IMR-90 (cell line): ENCODE measurements around the gene TEAD1. TPM values are rescaled to one million over a fixed set of nuclear protein-coding genes. Genes with fewer than 3 reads are reported as not detected.

Source experiments
- ATAC-seq: fragments of 200-7000 bp; cut with Tn5 transposase; 2 replicates; pipeline ENCODE4 v1.9.1; 2020; ENCODE audit warnings: low read depth, mild to moderate bottlenecking, moderate library complexity
- BruUV-seq: library from RNA; stranded (reverse); fragments of 400-500 nt; replicated peaks from 2 replicates; lab custom pipeline; 2021; lab: Mats Ljungman, UMichigan
- CTCF ChIA-PET: fragments of 300-600 bp; formaldehyde crosslinking; extraction: SDS; loops from one replicate; lab custom pipeline; 2021; ENCODE audit warnings: antibody characterized with exemption; lab: Yijun Ruan, JAX
- POLR2A ChIA-PET: fragments of 300-600 bp; sonication (Branson Sonifier 250); formaldehyde crosslinking; loops from one replicate; lab custom pipeline; 2022; ENCODE audit warnings: antibody characterized with exemption; ENCODE audit not compliant: unreplicated experiment; lab: Charles Lee
- DNase-seq: peaks from one replicate; pipeline ENCODE4 v3.0.0; 2013
- H2AFZ ChIP-seq: replicated peaks from 2 replicates; pipeline ENCODE3; 2013; ENCODE audit warnings: low read length, mild to moderate bottlenecking; ENCODE audit not compliant: poor library complexity
- H2AK5ac ChIP-seq: 2 replicates; pipeline ENCODE4 v1.6.1; 2013; ENCODE audit warnings: low read depth, low read length, inconsistent platforms
- H2AK9ac ChIP-seq: replicated peaks from 2 replicates; pipeline ENCODE3; 2013; ENCODE audit warnings: mild to moderate bottlenecking, low read depth, low read length, moderate library complexity; ENCODE audit not compliant: poor library complexity
- H2BK120ac ChIP-seq: 2 replicates; pipeline ENCODE4 v1.6.1; 2013; ENCODE audit warnings: low read depth, low read length, inconsistent platforms
- H2BK15ac ChIP-seq: 3 replicates; pipeline ENCODE4 v1.6.1; 2013; ENCODE audit warnings: low read depth, low read length, inconsistent platforms
- H2BK20ac ChIP-seq: 2 replicates; pipeline ENCODE4 v1.6.1; 2013; ENCODE audit warnings: low read depth, mild to moderate bottlenecking, inconsistent platforms, low read length, moderate library complexity
- H2BK5ac ChIP-seq: 2 replicates; pipeline ENCODE4 v1.6.1; 2013; ENCODE audit warnings: mild to moderate bottlenecking, low read depth, low read length, inconsistent platforms; ENCODE audit not compliant: poor library complexity, severe bottlenecking
- H3K14ac ChIP-seq: replicated peaks from 2 replicates; pipeline ENCODE4 v1.6.1; 2013; ENCODE audit warnings: low read depth, low read length, inconsistent platforms
- H3K18ac ChIP-seq: 2 replicates; pipeline ENCODE4 v1.6.1; 2013; ENCODE audit warnings: low read depth, low read length, control low read depth
- H3K23ac ChIP-seq: 2 replicates; pipeline ENCODE4 v1.6.1; 2013; ENCODE audit warnings: low read depth, low read length, inconsistent platforms
- H3K27ac ChIP-seq: 2 replicates; pipeline ENCODE4 v1.5.1; 2013; ENCODE audit warnings: mild to moderate bottlenecking, control low read depth, low read length; ENCODE audit not compliant: insufficient read depth
- H3K27me3 ChIP-seq: 2 replicates; pipeline ENCODE4 v1.6.1; 2013; ENCODE audit warnings: low read length; ENCODE audit not compliant: control insufficient read depth, insufficient read depth
- H3K36me3 ChIP-seq: 2 replicates; pipeline ENCODE4 v1.6.1; 2013; ENCODE audit warnings: low read length, mixed read lengths; ENCODE audit not compliant: control insufficient read depth, insufficient read depth
- H3K4ac ChIP-seq: 2 replicates; pipeline ENCODE4 v1.6.1; 2013; ENCODE audit warnings: low read depth, low read length, inconsistent platforms
- H3K4me1 ChIP-seq: 2 replicates; pipeline ENCODE4 v1.6.1; 2013; ENCODE audit warnings: low read length, mixed read lengths; ENCODE audit not compliant: control insufficient read depth, insufficient read depth
- H3K4me2 ChIP-seq: 2 replicates; pipeline ENCODE4 v1.6.1; 2013; ENCODE audit warnings: low read depth, mild to moderate bottlenecking, control low read depth, low read length, moderate library complexity
- H3K4me3 ChIP-seq: 2 replicates; pipeline ENCODE4 v1.5.1; 2013; ENCODE audit warnings: low read depth, mild to moderate bottlenecking, control low read depth, low read length, moderate library complexity; ENCODE audit not compliant: insufficient read depth
- H3K56ac ChIP-seq: 2 replicates; pipeline ENCODE4 v1.6.1; 2013; ENCODE audit warnings: low read length, inconsistent platforms; ENCODE audit not compliant: insufficient read depth; ENCODE audit errors: extremely low read depth
- H3K79me1 ChIP-seq, 2 experiments: 2 replicates each; pipeline ENCODE4 v1.6.1; 2013; ENCODE audit warnings: low read length in 2 of 2, inconsistent platforms in 1 of 2, low read depth in 1 of 2
- H3K9ac ChIP-seq: 2 replicates; pipeline ENCODE4 v1.6.1; 2013; ENCODE audit warnings: low read depth, low read length, control low read depth
- H3K9me1 ChIP-seq: 2 replicates; pipeline ENCODE4 v1.6.1; 2013; ENCODE audit warnings: low read length, inconsistent platforms; ENCODE audit not compliant: insufficient read depth
- H3K9me3 ChIP-seq: 2 replicates; pipeline ENCODE4 v1.6.1; 2013; ENCODE audit warnings: low read length; ENCODE audit not compliant: control insufficient read depth, insufficient read depth
- H4K20me1 ChIP-seq: 2 replicates; pipeline ENCODE4 v1.6.1; 2013; ENCODE audit warnings: low read length, inconsistent platforms; ENCODE audit not compliant: insufficient read depth
- H4K5ac ChIP-seq: 2 replicates; pipeline ENCODE4 v1.6.1; 2013; ENCODE audit warnings: mild to moderate bottlenecking, low read depth, low read length, control low read depth
- H4K8ac ChIP-seq, 2 experiments: 2 replicates each; pipeline ENCODE4 v1.6.1; 2013; ENCODE audit warnings: low read depth in 2 of 2, low read length in 2 of 2, control low read depth in 1 of 2, inconsistent platforms in 1 of 2
- H4K91ac ChIP-seq: 2 replicates; pipeline ENCODE4 v1.6.1; 2013; ENCODE audit warnings: low read depth, low read length, inconsistent platforms; ENCODE audit not compliant: insufficient read depth
- CEBPB ChIP-seq: IDR thresholded peaks from 2 replicates; pipeline ENCODE4 v1.6.1; 2012; ENCODE audit warnings: low read depth, low read length, improper control_type of control experiment
- MXI1 ChIP-seq: IDR thresholded peaks from 2 replicates; pipeline ENCODE4 v1.6.1; 2012; ENCODE audit warnings: low read depth, mild to moderate bottlenecking, low read length, moderate library complexity, borderline replicate concordance
- WGBS, 2 experiments: methylation state at CpG; one replicate each; pipeline versions ENCODE4 v1.1.5 to v1.1.7; 2013; ENCODE audit warnings: missing lambda C conversion rate in 2 of 2; ENCODE audit not compliant: insufficient read length in 1 of 2; ENCODE audit errors: extremely low coverage in 2 of 2; 5-methylcytosine and 5-hydroxymethylcytosine counted together
- dilution Hi-C: fragments of 300-500 bp; cut with HindIII; formaldehyde crosslinking; loops from one replicate; pipeline ENCODE4 v1.14.3; 2018; ENCODE audit warnings: low sequenced_read_pairs; ENCODE audit not compliant: unreplicated experiment
- in situ Hi-C: fragments of 300-500 bp; cut with MboI; formaldehyde crosslinking; loops from 3 replicates; pipeline ENCODE4 v1.14.3; 2019; ENCODE audit warnings: low sequenced_read_pairs, inconsistent platforms, mixed read lengths
- intact Hi-C: fragments of 100-400 bp; cut with micrococcal nuclease; formaldehyde crosslinking; loops from 2 replicates; pipeline ENCODE4 v1.10.0; 2022
- polyA plus RNA-seq, 3 experiments: library from polyadenylated mRNA; depleted of rRNA; stranded (reverse); fragments of >200 nt; gene quantifications; 2 replicates each; pipeline ENCODE4 v1.2.3, GENCODE V29; 2012; ENCODE audit warnings: low replicate concordance in 1 of 3
- total RNA-seq: library from RNA; depleted of rRNA; stranded (reverse); fragments of >200 nt; gene quantifications from 2 replicates; pipeline ENCODE4 v1.2.3, GENCODE V29; 2012
- TF ChIP-seq, protein P1 (sequence below): fragments of 150-350 bp; IDR thresholded peaks from 2 replicates; pipeline ENCODE4 v1.6.1; 2017; ENCODE audit warnings: mild to moderate bottlenecking, antibody characterized with exemption, low read length, low read depth

The TEAD1 gene
- total and polyA plus RNA-seq, 2 of the 4 experiments (the other 2 are of a cell fraction): 51.8 to 69.2 TPM

DNA sequence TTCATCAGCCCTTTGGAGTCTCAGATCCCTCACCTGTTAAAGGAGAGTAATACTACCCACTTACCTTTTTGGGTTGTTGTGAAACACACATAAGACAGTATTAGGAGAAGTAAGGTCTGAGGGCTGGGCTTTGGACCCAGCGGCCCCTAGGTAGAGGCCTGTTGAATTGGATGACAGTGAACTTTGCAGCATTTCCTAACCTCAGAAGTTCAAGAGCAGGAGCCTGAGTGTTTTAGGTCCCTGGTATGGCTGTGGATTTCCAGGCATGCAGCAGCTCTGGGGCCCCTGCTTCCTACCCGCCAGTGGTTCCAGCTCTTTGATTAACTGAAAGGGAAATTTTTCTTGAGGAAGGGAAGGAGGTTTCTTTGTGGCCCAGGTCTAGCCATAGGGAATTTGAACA lies 58.9 kb downstream of the TEAD1 start:
- no peak overlapping the region for H3K4me3 ChIP-seq
- no peaks in the 10 kb centered on the region for H3K36me3 ChIP-seq
- H3K4ac ChIP-seq: no peak overlapping the region
- ATAC-seq: no peak
- H2AFZ ChIP-seq: no peak overlapping the region
- H3K4me2 ChIP-seq: no peak overlapping the region
- DNase-seq: no peak
- no peak overlapping the region for H4K5ac ChIP-seq
- H2BK20ac ChIP-seq: no peak overlapping the region
- dilution Hi-C loops: no loop called here
- no peak overlapping the region for H2BK120ac ChIP-seq
- no peak overlapping the region for H3K56ac ChIP-seq
- H2AK5ac ChIP-seq: no peak overlapping the region
- peaks cover 40 to 88% of the 10 kb centered on the region in 2 experiments for H3K79me1 ChIP-seq
- in situ Hi-C loops: no loop called here
- no TSS peak for BruUV-seq
- ChIA-PET CTCF (interaction anchor here (0.5 to 0.6 kb wide), 2 partner anchors 55 to 225 kb away, joined by 3 to 4 read pairs; no protein-coding TSS in a partner anchor), POLR2A (no interaction called here)
- no peaks in the 10 kb centered on the region for H3K9me3 ChIP-seq
- H3K4me1 ChIP-seq: peaks cover 24% of the 10 kb centered on the region
- no peak overlapping the region for H2AK9ac ChIP-seq
- intact Hi-C loops: no loop called here
- H3K27me3 ChIP-seq: no peaks in the 10 kb centered on the region
- no peak overlapping the region for H3K9ac ChIP-seq
- 0 out of 2 replicates have a peak overlapping the region, but pooled peaks have one; percentile 55 for H3K23ac ChIP-seq
- TF ChIP-seq MXI1: no peak
- TF ChIP-seq CEBPB: no peak
- TF ChIP-seq, protein P1, sequence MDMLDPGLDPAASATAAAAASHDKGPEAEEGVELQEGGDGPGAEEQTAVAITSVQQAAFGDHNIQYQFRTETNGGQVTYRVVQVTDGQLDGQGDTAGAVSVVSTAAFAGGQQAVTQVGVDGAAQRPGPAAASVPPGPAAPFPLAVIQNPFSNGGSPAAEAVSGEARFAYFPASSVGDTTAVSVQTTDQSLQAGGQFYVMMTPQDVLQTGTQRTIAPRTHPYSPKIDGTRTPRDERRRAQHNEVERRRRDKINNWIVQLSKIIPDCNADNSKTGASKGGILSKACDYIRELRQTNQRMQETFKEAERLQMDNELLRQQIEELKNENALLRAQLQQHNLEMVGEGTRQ: no peak
- peaks cover 47% of the 10 kb centered on the region for H3K9me1 ChIP-seq
- H4K8ac ChIP-seq: no peak overlapping the region
- 0 out of 2 replicates have a peak overlapping the region, but pooled peaks have one; percentile 40 for H3K14ac ChIP-seq
- no peak overlapping the region for H3K27ac ChIP-seq
- WGBS, 2 experiments: no CpG with 5 or more reads among the region's 2 CpGs
- H2BK5ac ChIP-seq: no peak overlapping the region
- H2BK15ac ChIP-seq: no peak overlapping the region
- no peak overlapping the region for H3K18ac ChIP-seq
- H4K20me1 ChIP-seq: peaks cover 90% of the 10 kb centered on the region
- no peak overlapping the region for H4K91ac ChIP-seq
